ENCODE measurements around the gene GLT8D2.
"Not testable (repeated sequence)": the region's sequence is repeated elsewhere in the genome, so short reads cannot be mapped to it uniquely, and the experiment has no call there.

- not testable (repeated sequence) for TF ChIP-seq CTCF (IDR thresholded peaks at IDR 0.05; ENCODE audit: insufficient read depth, low read length, poor library complexity, severe bottlenecking); EZH2phosphoT487 (conservative IDR thresholded peaks at IDR 0.05; ENCODE audit: low read length)
These were observed 19.4 kb downstream of the GLT8D2 start for GRCh38 chr12:104030596-104030995.
